Stimulated activated CD8-positive, alpha-beta memory T cell treated with anti-CD3 and anti-CD28 coated beads, Interleukin-15, amount 100 ng/mL, for 1 hour (primary cell): ENCODE measurements around the gene BHLHE40.

Experiments used
- DNase-seq: peaks from one replicate; pipeline ENCODE4 v3.0.0-alpha.2; 2020; ENCODE audit warnings: low read depth

Gene BHLHE40

GRCh38 chr3:4979428-4980228 is at the start of gene BHLHE40:
BHLHE40 (plus strand) TSS chr3:4979437; CDS start chr3:4979719, 282 bp downstream.
- no peak for DNase-seq

- DNase-seq = no peak
Measured at GRCh38 chr3:4930501-4930900, 48.7 kb upstream of the BHLHE40 start.

GRCh38 chr3:4934050-4934449 is 45.2 kb upstream of the BHLHE40 start:
- DNase-seq = no peak

GRCh38 chr3:4935347-4935746 is 43.9 kb upstream of the BHLHE40 start:
- DNase-seq = no peak

GRCh38 chr3:4936982-4937614 is 42.1 kb upstream of the BHLHE40 start:
- no peak for DNase-seq

GRCh38 chr3:4938281-4938982 is 40.8 kb upstream of the BHLHE40 start:
- DNase-seq = no peak

GRCh38 chr3:4939276-4939675 is 40.0 kb upstream of the BHLHE40 start:
- no peak for DNase-seq

- no peak for DNase-seq
Measured at GRCh38 chr3:4940985-4941384, 38.3 kb upstream of the BHLHE40 start.

GRCh38 chr3:4943549-4943948 is 35.7 kb upstream of the BHLHE40 start:
- no peak for DNase-seq

GRCh38 chr3:4945324-4945723 is 33.9 kb upstream of the BHLHE40 start:
- DNase-seq = no peak

GRCh38 chr3:4947028-4947427 is 32.2 kb upstream of the BHLHE40 start:
- no peak for DNase-seq

GRCh38 chr3:4948395-4948794 is 30.8 kb upstream of the BHLHE40 start:
- DNase-seq = no peak

- DNase-seq = no peak
Measured at GRCh38 chr3:4949004-4949403, 30.2 kb upstream of the BHLHE40 start.

- DNase-seq = no peak
Measured at GRCh38 chr3:4949659-4950058, 29.6 kb upstream of the BHLHE40 start.

- DNase-seq = no peak
Measured at GRCh38 chr3:4950351-4950784, 28.9 kb upstream of the BHLHE40 start.

- DNase-seq = no peak
Measured at GRCh38 chr3:4950948-4951347, 28.3 kb upstream of the BHLHE40 start.

- no peak for DNase-seq
Measured at GRCh38 chr3:4953119-4953518, 26.1 kb upstream of the BHLHE40 start.

GRCh38 chr3:4954256-4955000 is 24.8 kb upstream of the BHLHE40 start:
- DNase-seq = no peak

- DNase-seq = no peak
Measured at GRCh38 chr3:4956099-4956498, 23.1 kb upstream of the BHLHE40 start.

GRCh38 chr3:4956738-4957137 is 22.5 kb upstream of the BHLHE40 start:
- DNase-seq = no peak

- no peak for DNase-seq
Measured at GRCh38 chr3:4957978-4958377, 21.3 kb upstream of the BHLHE40 start.

GRCh38 chr3:4959180-4959579 is 20.1 kb upstream of the BHLHE40 start:
- no peak for DNase-seq
